K562 (cell line): ENCODE measurements around the gene MILR1. TPM values are rescaled to one million over a fixed set of nuclear protein-coding genes. Genes with fewer than 3 reads are reported as not detected.
A peak's percentile ranks its signal among the peaks of the same experiment; 100 is the strongest.

Source experiments
- CHD1 ChIP-seq: fragments of 200-600 bp; sonication (generic); IDR thresholded peaks from one replicate; pipeline ENCODE4 v1.6.1; 2012; ENCODE audit warnings: mild to moderate bottlenecking, moderate library complexity, low read length, inconsistent platforms
- GTF2B ChIP-seq: IDR thresholded peaks from 2 replicates; pipeline ENCODE4 v1.6.1; 2011; ENCODE audit not compliant: insufficient read length; ENCODE audit errors: extremely low read depth
- GTF2E2 ChIP-seq: fragments of 200-800 bp; sonication (Bioruptor generic); IDR thresholded peaks from 2 replicates; pipeline ENCODE4 v1.6.1; 2016; ENCODE audit warnings: missing genetic modification characterization, missing compliant biosample characterization
- HDAC1 ChIP-seq, 2 experiments: fragments of 450-650 bp; IDR thresholded peaks; 2 replicates each; pipeline ENCODE4 v1.6.1; 2016 to 2017; ENCODE audit warnings: inconsistent platforms in 1 of 2, mild to moderate bottlenecking in 1 of 2, moderate library complexity in 1 of 2
- HNRNPK ChIP-seq: fragments of 200-400 bp; formaldehyde crosslinking; IDR thresholded peaks from one replicate; pipeline ENCODE4 v1.6.1; 2018; ENCODE audit warnings: mild to moderate bottlenecking, low read depth, low read length; ENCODE audit not compliant: poor library complexity, severe bottlenecking
- HNRNPLL ChIP-seq: fragments of 200-400 bp; formaldehyde crosslinking; IDR thresholded peaks from 2 replicates; pipeline ENCODE4 v1.6.1; 2017; ENCODE audit warnings: low read length, low read depth, mild to moderate bottlenecking; ENCODE audit not compliant: poor library complexity, severe bottlenecking
- MYNN ChIP-seq, 2 experiments: sonication (generic); formaldehyde crosslinking in 1 of 2; IDR thresholded peaks; 2 replicates each; pipeline versions ENCODE4 v1.5.0 to v1.6.1; 2016 to 2020; ENCODE audit warnings: antibody characterized with exemption in 1 of 2, missing genetic modification reagents in 1 of 2
- PCBP1 ChIP-seq: fragments of 200-400 bp; formaldehyde crosslinking; IDR thresholded peaks from 2 replicates; pipeline ENCODE4 v1.6.1; 2018; ENCODE audit warnings: mild to moderate bottlenecking, low read depth, low read length; ENCODE audit not compliant: poor library complexity, severe bottlenecking
- POLR2AphosphoS5 ChIP-seq: IDR thresholded peaks from 2 replicates; pipeline ENCODE4 v1.6.1; 2011; ENCODE audit warnings: mild to moderate bottlenecking, low read depth, low read length, moderate library complexity; ENCODE audit not compliant: control insufficient read depth, insufficient read depth
- PRPF4 ChIP-seq: fragments of 200-400 bp; formaldehyde crosslinking; IDR thresholded peaks from one replicate; pipeline ENCODE4 v1.6.1; 2017; ENCODE audit warnings: low read length, low read depth, mild to moderate bottlenecking; ENCODE audit not compliant: insufficient read depth, poor library complexity, severe bottlenecking
- SIRT6 ChIP-seq: IDR thresholded peaks from one replicate; pipeline ENCODE4 v1.6.1; 2012; ENCODE audit warnings: low read depth, mild to moderate bottlenecking, control low read depth, inconsistent platforms, low read length, moderate library complexity
- TBL1XR1 ChIP-seq, 2 experiments: IDR thresholded peaks; 2 replicates each; pipeline ENCODE4 v1.6.1; 2012; ENCODE audit warnings: improper control_type of control experiment in 2 of 2, low read length in 2 of 2, mild to moderate bottlenecking in 1 of 2
- TEAD1 ChIP-seq, 2 experiments: fragments of 450-650 bp in 1 of 2; sonication (generic) in 1 of 2; formaldehyde crosslinking; IDR thresholded peaks; 2 replicates each; pipeline versions ENCODE4 v1.4.0 to v1.8.0; 2020 to 2022; ENCODE audit warnings: mild to moderate bottlenecking in 2 of 2, missing genetic modification reagents in 1 of 2
- TEAD4 ChIP-seq, 2 experiments: sonication (generic) in 1 of 2; formaldehyde crosslinking in 1 of 2; IDR thresholded peaks; 2 replicates each; pipeline versions ENCODE4 v1.6.1 to v1.8.0; 2012 to 2022; ENCODE audit warnings: borderline replicate concordance in 1 of 2, inconsistent platforms in 1 of 2, low read length in 1 of 2, mild to moderate bottlenecking in 1 of 2, missing genetic modification reagents in 1 of 2
- TRIM24 ChIP-seq, 2 experiments: fragments of 450-650 bp; IDR thresholded peaks; 2 replicates each; pipeline ENCODE4 v1.6.1; 2016
- XRCC4 ChIP-seq: IDR thresholded peaks from one replicate; pipeline ENCODE4 v1.6.1; 2011; ENCODE audit not compliant: insufficient read depth, insufficient read length; ENCODE audit errors: extremely low read depth
- ZBED1 ChIP-seq: IDR thresholded peaks from 2 replicates; pipeline ENCODE4 v1.6.1; 2014
- ZMIZ1 ChIP-seq, 2 experiments: fragments of 150-350 bp in 1 of 2; IDR thresholded peaks; 2 replicates each; pipeline ENCODE4 v1.6.1; 2012 to 2016; ENCODE audit warnings: low read depth in 2 of 2, low read length in 2 of 2, mild to moderate bottlenecking in 1 of 2, moderate library complexity in 1 of 2
- ZNF133 ChIP-seq: fragments of 250-450 bp; sonication (Bioruptor Pico); IDR thresholded peaks from 2 replicates; pipeline ENCODE4 v1.4.0; 2020; ENCODE audit warnings: mild to moderate bottlenecking
- ZNF274 ChIP-seq: IDR thresholded peaks from 2 replicates; pipeline ENCODE4 v1.6.1; 2011; ENCODE audit warnings: low read depth, mild to moderate bottlenecking, low read length, moderate library complexity, borderline replicate concordance
- ZNF395 ChIP-seq: fragments of 200-800 bp; sonication (Bioruptor generic); IDR thresholded peaks from 2 replicates; pipeline ENCODE4 v1.6.1; 2017; ENCODE audit warnings: missing genetic modification characterization, missing compliant biosample characterization
- polyA plus RNA-seq, 8 experiments: library from polyadenylated mRNA; depleted of rRNA in 4 of 8; stranded (reverse) in 5 of 8; unstranded in 3 of 8; fragments of >200 nt; fragmentation: Nextera tagmentation in 2 of 8; fragmentation: Illumina TruSeq in 1 of 8; extraction: Ambion mirVana in 2 of 8; extraction: Trizol in 1 of 8; gene quantifications; 2 replicates each; pipeline versions ENCODE4 v1.2.1 to v1.2.3, GENCODE V29; 2011 to 2014; ENCODE audit warnings: inconsistent platforms in 1 of 8, missing spikeins in 1 of 8
- total RNA-seq, 7 experiments: library from RNA; depleted of rRNA in 6 of 7; stranded (reverse); fragments of >200 nt in 6 of 7; fragmentation: Illumina TruSeq in 2 of 7; extraction: Trizol in 2 of 7; gene quantifications; 2 replicates each; pipeline versions ENCODE4 v1.2.1 to v1.2.3, GENCODE V29; 2011 to 2021; ENCODE audit warnings: low replicate concordance in 1 of 7

Gene MILR1
- total and polyA plus RNA-seq, 9 of the 15 experiments (the other 6 are each of a cell fraction or from before 2014, with no cell fraction given): 3.8 to 14.1 (median 7.1) TPM

GRCh38 chr17:64506201-64506575 is 57.3 kb downstream of the MILR1 start, which contains the start of gene DDX5 (continued):
- TF ChIP-seq ZMIZ1 (IDR thresholded peaks at IDR 0.05; ENCODE audit: low read depth in 2 of 2, low read length in 2 of 2) (peak in 1 of 2 experiments; percentile 90; a peak in 2 of 4 replicates), HDAC1 (IDR thresholded peaks at IDR 0.05) (0 out of 4 replicates have a peak, but pooled peaks of 1 of the 2 experiments have one; percentile 1), POLR2AphosphoS5 (peak; percentile 99), HNRNPK (no peak), TEAD4 (IDR thresholded peaks at IDR 0.05; ENCODE audit: low read length) (peak; percentile 62), TEAD4 (CRISPR knock-in tag; IDR thresholded peaks at IDR 0.05; ENCODE audit: borderline replicate concordance) (peak; percentile 75; the same call in 1 of the 2 replicates), TBL1XR1 (IDR thresholded peaks at IDR 0.05; ENCODE audit: low read length in 2 of 2) (peak in 1 of 2 experiments; percentile 16; a peak in 1 of 4 replicates), HNRNPLL (peak; percentile 82), MYNN (IDR thresholded peaks at IDR 0.05) (no peak), MYNN (CRISPR knock-in tag; IDR thresholded peaks at IDR 0.05) (no peak), ZNF133 (no peak), PCBP1 (peak; percentile 2), TRIM24 (IDR thresholded peaks at IDR 0.05) (no peak), SIRT6 (no peak), GTF2B (peak; percentile 93), CHD1 (no peak), XRCC4 (no peak), ZNF274 (no peak), GTF2E2 (tag) (peak; percentile 91), ZNF395 (peak; percentile 85), ZBED1 (peak; percentile 86), PRPF4 (peak; percentile 99), TEAD1 (CRISPR knock-in tag; IDR thresholded peaks at IDR 0.05) (peak; percentile 26 to 96; a peak in 3 of 4 replicates)
